Inflammatory macrophage (primary cell): ENCODE measurements around the gene REXO2.

ENCODE experiments used
- DNase-seq, 2 donors: peaks; one replicate each; pipeline ENCODE4 v3.0.0-alpha.2; 2020 to 2022
- total RNA-seq, 18 experiments: gene quantifications; one replicate each; lab custom pipeline; 2026; ENCODE audit warnings: mixed read lengths in 6 of 18, inconsistent platforms in 2 of 18; lab: John Stamatoyannopoulos, UW

The REXO2 gene
- 5.1 to 19.9 (median 10.8) reads per million in 18 experiments for total RNA-seq

- peak; percentile 94 to 97 for DNase-seq
Observed at GRCh38 chr11:114439229-114440120, at the start of gene REXO2. Gene REXO2 (plus strand): TSS chr11:114439467. CDS start chr11:114439529, 62 bp downstream.

DNA sequence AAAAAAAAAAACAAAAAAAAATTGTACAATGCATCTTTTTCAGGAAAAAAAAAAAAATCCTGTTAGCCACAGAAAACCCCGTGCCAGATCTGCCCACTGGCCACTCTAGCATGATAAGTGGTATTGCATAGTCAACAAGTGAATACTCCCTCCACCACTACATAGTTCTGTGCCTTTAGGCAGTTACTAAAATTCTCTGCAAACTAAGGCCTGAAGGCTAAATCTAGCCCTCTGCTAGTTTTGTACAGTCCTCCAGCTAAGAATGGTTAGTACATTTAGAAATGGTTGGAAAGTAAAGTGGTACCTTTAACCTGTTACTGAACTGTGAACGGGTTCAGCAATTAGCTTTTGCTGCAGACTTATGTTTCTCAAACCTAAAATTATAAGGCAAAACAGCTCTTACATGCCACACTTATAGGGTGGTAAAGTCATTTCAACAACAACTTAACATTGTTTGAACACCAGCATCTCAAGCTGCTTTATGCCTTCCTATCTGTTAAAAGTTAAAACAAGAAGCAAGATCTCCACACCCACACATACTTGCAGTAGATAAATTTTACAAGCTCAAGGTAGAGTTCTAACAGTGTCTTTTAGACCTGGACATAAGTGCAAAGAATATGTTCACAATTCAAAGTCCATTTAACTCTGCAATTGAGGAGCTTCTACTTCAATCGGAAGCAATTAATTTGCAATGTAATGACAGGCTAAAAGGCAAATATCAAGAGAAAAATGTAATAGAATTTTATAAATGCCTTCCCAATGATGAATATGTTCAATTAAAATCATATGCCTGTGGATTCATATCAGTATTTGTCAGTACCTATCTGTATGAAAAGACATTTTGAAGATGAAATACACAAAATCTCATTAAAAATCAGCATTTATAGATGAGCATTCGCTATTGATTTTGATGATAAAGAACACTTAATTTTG lies 46.3 kb upstream of the REXO2 start:
- DNase-seq: no peak

- no peak for DNase-seq
Observed at GRCh38 chr11:114395736-114396135, 43.5 kb upstream of the REXO2 start.

DNA sequence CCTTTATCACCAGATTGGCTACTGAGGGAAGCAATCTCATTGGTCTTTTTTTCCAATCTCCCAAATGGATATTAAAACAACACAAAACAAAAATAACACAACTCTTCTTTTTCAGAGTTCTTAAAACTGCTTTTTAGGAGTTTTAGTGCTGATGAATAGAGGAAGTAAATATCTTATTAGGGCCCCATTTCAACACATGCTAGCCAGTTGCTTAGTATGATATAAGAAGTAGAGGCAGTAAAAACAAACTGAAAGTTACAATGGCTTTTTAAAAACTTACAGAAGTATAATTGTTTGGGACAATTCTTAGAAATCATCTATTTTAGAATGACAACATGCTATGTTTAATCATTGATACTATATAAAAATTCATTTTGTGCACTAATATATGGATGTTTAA lies 42.4 kb upstream of the REXO2 start:
- peak; percentile 12 to 51 for DNase-seq

DNA sequence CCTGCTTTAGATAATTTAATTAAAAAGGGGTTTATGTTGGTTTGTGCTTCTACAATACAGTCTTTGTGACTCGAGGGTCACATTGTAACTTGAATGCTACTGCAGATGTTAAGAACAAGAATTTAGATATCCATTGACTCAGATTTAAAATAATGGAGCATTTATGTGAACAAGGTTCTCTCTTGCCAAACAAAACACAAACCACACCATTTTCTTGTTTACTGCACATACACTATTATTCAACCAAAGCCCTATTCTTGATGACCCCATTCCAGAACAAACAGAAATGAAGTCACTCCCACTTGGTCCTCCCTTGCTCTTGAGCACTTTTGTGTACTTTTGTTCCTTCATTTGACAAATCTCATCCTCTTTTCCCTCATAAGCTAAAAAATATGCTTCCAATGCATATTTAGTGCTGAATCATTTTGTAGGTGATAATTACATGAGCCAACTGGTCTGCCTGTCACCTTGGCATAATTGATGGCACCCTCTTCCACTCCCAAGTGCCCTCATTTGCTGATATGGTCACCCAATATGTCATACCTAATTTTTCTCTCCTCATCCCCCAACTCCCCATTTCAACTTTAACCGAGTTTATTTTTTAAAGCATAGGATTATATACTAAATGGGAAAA lies 41.8 kb upstream of the REXO2 start:
- no peak for DNase-seq

GRCh38 chr11:114398303-114398920 lies 40.9 kb upstream of the REXO2 start:
- no peak for DNase-seq

DNA sequence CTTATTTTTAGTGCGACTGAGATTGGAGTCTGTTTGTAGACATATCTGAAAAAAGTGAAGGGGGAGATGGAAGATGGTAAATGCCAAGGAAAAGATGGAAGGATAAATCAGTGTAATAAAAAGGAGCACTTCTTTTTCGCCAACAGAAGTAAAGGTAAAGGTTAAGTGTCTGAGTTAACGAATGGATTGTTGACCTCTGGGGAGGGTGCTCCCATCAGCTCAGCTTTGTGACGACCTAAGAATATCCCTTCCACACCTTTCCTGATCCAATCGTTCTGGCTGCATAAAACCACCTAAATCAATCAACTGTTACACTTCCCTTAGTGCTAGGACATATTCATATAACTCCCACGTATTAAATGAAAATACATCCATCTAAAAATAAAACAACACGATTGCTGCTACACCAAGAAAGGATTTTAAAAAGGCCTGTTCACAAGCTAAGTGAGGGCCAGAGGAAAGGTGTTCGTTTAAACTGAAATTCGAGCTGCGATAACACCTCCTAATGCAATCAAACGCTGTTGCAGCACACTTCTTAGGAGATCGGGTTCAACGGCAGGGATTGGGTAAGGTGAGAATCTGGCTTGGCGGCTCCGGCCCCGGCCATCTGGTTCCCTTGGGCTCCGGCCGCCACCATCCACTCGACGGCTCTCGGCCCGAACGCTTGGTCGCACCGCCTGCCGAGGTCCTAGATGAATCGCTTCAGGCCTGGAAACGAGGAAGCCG lies 39.6 kb upstream of the REXO2 start:
- no peak for DNase-seq

GRCh38 chr11:114400216-114400914 lies 38.9 kb upstream of the REXO2 start, which contains the start of the genes C11orf71 and RBM7:
Gene C11orf71 (minus strand): TSS chr11:114400511. CDS start chr11:114400331, 180 bp downstream.
Gene RBM7 (plus strand): TSS chr11:114400666. CDS start chr11:114400672, 6 bp downstream.
- DNase-seq: peak; percentile 99

DNA sequence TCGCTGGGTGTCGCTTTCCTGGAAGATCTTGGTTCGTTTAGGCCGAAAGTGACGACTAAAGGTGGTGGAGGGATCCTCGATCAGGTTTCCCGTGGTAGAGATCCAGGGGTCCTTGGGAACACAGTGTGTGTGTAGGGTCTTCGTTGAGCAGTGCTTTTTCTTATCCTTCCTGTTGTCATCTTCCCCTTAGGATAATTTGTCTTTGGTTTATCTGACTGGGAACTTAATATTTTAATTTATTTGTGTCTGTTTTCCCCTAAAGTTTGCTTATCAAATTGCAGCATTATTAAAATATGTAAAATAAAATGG lies 38.4 kb upstream of the REXO2 start:
- DNase-seq: no peak

GRCh38 chr11:114401311-114401710 lies 38.0 kb upstream of the REXO2 start:
- DNase-seq: peak; percentile 22 to 43

- DNase-seq: no peak
Observed at GRCh38 chr11:114412946-114413345, 26.3 kb upstream of the REXO2 start.

- no peak for DNase-seq
Observed at GRCh38 chr11:114413958-114414357, 25.3 kb upstream of the REXO2 start.

DNA sequence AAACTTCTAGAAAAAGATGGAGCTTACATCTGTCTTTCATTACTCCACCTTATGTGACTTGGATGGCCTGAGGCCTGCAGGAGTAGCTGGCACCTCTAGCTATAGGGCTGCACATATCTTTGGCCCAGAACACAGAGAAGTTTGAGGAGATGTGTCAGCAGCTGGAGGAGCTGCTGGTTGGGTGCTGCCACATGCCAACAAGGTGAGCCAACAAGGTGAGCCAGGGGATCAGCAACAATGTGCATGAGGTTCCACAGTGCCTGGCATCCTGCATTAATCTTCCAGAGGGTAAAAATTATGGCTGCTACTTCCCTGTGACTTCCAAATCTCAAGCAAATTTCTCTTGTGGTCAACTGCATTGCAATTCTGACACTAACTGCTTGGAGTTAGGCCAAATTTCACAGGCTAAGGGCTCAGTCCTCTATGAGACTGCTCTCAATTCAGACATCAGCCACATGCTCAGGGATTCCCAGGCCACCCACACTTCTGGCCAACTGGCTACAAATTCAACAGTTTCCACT lies 22.8 kb upstream of the REXO2 start:
- DNase-seq: no peak

GRCh38 chr11:114426280-114426679 lies 13.0 kb upstream of the REXO2 start:
- DNase-seq: no peak

GRCh38 chr11:114430290-114430689 lies 9.0 kb upstream of the REXO2 start:
- DNase-seq: no peak

GRCh38 chr11:114432893-114433292 lies 6.4 kb upstream of the REXO2 start:
- no peak for DNase-seq

DNA sequence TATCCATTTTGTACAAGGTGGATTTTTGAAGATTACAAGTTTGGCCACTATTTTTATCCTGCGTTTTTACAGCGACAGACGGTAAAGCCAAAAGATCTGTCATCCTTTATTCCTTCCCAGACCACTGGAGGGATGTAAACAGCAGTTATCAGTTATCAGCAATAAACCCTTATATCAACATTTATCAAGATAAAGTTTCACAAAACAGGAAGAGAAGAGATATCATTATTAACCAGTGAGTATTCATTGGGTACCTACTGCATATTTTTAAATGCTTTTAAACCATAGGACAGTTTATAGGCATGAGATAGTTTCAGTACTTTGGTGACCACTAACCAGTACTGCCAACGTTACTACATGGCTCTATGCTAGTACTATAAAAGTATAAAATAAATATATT lies 5.9 kb upstream of the REXO2 start:
- DNase-seq: no peak

GRCh38 chr11:114438303-114438702 lies 964 bp upstream of the REXO2 start:
- no peak for DNase-seq

- DNase-seq: no peak
Observed at GRCh38 chr11:114440121-114440860, 1.0 kb downstream of the REXO2 start.
